ENCODE data around the gene PHLDA3. TPM values are rescaled to one million over a fixed set of nuclear protein-coding genes. Genes with fewer than 3 reads are reported as not detected.

The PHLDA3 gene
- total and polyA plus RNA-seq, 2 of the 13 experiments (the other 11 are each of a cell fraction or from before 2014, with no cell fraction given), result 16.7 to 33.6 TPM

DNA sequence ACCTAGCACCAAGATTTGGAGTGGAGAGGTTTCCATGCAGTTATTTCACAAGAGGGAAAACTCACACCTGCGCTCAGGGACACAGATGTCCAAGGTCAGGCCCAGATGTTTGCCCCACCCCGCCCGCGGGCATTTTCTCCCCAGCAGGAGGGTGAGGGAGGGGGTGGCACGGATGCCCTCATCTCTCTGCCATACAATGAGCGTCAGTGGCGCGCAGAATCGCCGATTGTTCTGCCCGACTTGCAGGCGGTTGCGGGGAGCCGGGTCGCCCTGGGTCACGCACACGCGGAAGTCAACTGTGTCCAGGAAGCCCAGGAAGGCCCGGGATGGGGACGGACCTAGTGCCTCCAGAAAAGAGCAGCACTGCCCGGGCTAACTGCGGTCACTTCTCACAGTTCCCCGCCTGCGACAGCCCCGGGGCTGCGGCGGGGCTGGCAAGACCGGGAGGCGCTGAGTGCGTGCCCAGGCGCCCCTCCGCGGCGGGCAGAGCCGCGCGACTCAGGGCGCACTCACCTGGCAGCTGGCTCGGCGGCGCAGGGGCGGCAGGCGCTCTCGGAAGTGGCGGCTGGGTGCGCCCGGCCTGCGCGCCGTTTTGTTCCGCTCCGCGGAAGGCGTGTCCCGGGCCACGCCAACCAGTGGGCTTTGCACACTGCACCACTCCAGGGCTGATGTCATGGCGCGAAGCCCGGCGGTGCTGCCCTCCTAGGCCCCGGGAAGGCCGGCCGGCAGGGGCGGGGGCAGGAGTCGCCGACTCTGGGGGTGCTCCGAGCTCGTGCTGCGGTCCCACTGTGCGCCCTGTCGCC, 37.8 kb upstream of the PHLDA3 start, which contains the start of gene CSRP1 (continued):
- TF ChIP-seq ZNF263 (CRISPR knock-in tag; IDR thresholded peaks at IDR 0.05) (no peak), ZKSCAN5 (CRISPR knock-in tag; IDR thresholded peaks at IDR 0.05) (no peak), GZF1 (CRISPR knock-in tag; IDR thresholded peaks at IDR 0.05) (no peak), POLR2G (IDR thresholded peaks at IDR 0.05; ENCODE audit: low read depth, low read length) (peak; percentile 67), TERF1 (CRISPR knock-in tag; IDR thresholded peaks at IDR 0.05) (0 out of 2 replicates have a peak, but pooled peaks have one; percentile 68), ZNF331 (CRISPR knock-in tag; IDR thresholded peaks at IDR 0.05) (peak; percentile 12; the same call in 1 of the 2 replicates), BRF2 (CRISPR knock-in tag; IDR thresholded peaks at IDR 0.05) (0 out of 2 replicates have a peak, but pooled peaks have one; percentile 24), SP4 (CRISPR knock-in tag; IDR thresholded peaks at IDR 0.05) (0 out of 2 replicates have a peak, but pooled peaks have one; percentile 18), SOX13 (IDR thresholded peaks at IDR 0.05) (no peak), SOX13 (CRISPR knock-in tag; conservative IDR thresholded peaks at IDR 0.05 in 1 of 2, IDR thresholded peaks at IDR 0.05 in 1 of 2) (0 out of 4 replicates have a peak, but pooled peaks of 1 of the 2 experiments have one; percentile 12), RFX5 (IDR thresholded peaks at IDR 0.05; ENCODE audit: low read depth, low read length) (no peak), NR2C2 (CRISPR knock-in tag; IDR thresholded peaks at IDR 0.05; ENCODE audit: borderline replicate concordance) (peak; percentile 42; the same call in 1 of the 2 replicates), MTA1 (CRISPR knock-in tag; IDR thresholded peaks at IDR 0.05; ENCODE audit: borderline replicate concordance) (peak; percentile 82; the same call in 1 of the 2 replicates), HNRNPLL (IDR thresholded peaks at IDR 0.05; ENCODE audit: low read depth, low read length, poor library complexity, severe bottlenecking) (peak; percentile 83), ZKSCAN1 (IDR thresholded peaks at IDR 0.05; ENCODE audit: low read length) (peak; percentile 80; the same call in 1 of the 2 replicates), ZNF24 (IDR thresholded peaks at IDR 0.05) (no peak), CCDC6 (CRISPR knock-in tag; IDR thresholded peaks at IDR 0.05) (0 out of 2 replicates have a peak, but pooled peaks have one; percentile 25), XRCC5 (optimal IDR thresholded peaks at IDR 0.05; ENCODE audit: low read length) (peak; percentile 53), ONECUT2 (CRISPR knock-in tag; IDR thresholded peaks at IDR 0.05) (no peak), MEIS2 (CRISPR knock-in tag; IDR thresholded peaks at IDR 0.05) (peak; percentile 26; the same call in 1 of the 2 replicates)
- TF ChIP-seq, protein P1, sequence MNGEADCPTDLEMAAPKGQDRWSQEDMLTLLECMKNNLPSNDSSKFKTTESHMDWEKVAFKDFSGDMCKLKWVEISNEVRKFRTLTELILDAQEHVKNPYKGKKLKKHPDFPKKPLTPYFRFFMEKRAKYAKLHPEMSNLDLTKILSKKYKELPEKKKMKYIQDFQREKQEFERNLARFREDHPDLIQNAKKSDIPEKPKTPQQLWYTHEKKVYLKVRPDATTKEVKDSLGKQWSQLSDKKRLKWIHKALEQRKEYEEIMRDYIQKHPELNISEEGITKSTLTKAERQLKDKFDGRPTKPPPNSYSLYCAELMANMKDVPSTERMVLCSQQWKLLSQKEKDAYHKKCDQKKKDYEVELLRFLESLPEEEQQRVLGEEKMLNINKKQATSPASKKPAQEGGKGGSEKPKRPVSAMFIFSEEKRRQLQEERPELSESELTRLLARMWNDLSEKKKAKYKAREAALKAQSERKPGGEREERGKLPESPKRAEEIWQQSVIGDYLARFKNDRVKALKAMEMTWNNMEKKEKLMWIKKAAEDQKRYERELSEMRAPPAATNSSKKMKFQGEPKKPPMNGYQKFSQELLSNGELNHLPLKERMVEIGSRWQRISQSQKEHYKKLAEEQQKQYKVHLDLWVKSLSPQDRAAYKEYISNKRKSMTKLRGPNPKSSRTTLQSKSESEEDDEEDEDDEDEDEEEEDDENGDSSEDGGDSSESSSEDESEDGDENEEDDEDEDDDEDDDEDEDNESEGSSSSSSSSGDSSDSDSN (CRISPR knock-in tag; IDR thresholded peaks at IDR 0.05), result peak; percentile 60
- TF ChIP-seq, protein P2, sequence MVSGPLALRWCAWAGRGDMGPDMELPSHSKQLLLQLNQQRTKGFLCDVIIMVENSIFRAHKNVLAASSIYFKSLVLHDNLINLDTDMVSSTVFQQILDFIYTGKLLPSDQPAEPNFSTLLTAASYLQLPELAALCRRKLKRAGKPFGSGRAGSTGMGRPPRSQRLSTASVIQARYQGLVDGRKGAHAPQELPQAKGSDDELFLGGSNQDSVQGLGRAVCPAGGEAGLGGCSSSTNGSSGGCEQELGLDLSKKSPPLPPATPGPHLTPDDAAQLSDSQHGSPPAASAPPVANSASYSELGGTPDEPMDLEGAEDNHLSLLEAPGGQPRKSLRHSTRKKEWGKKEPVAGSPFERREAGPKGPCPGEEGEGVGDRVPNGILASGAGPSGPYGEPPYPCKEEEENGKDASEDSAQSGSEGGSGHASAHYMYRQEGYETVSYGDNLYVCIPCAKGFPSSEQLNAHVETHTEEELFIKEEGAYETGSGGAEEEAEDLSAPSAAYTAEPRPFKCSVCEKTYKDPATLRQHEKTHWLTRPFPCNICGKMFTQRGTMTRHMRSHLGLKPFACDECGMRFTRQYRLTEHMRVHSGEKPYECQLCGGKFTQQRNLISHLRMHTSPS (CRISPR knock-in tag; IDR thresholded peaks at IDR 0.05; ENCODE audit: low read depth), result peak; percentile 68
